ENCODE results near the gene GRIK3. TPM values are rescaled to one million over a fixed set of nuclear protein-coding genes. Genes with fewer than 3 reads are reported as not detected.

Gene GRIK3
- polyA plus RNA-seq, 2 of the 4 experiments (the other 2 are of a cell fraction) = not detected

- ATAC-seq (no peak), DNase-seq (ENCODE audit: low read depth in 1 of 2, low spot score in 1 of 2) (no peak), FAIRE-seq (no peak)
- Histone ChIP-seq H3K9me3 (no peaks in the 10 kb centered on the region), H3K27ac (no peak overlapping the region), H3K4me3 (no peak overlapping the region), H3K4me1 (no peaks in the 10 kb centered on the region), H3K4me2 (no peak overlapping the region)
- TF ChIP-seq BHLHE40 (IDR thresholded peaks at IDR 0.05; ENCODE audit: low read depth, low read length) (no peak), NPAS2 (CRISPR knock-in tag; IDR thresholded peaks at IDR 0.05; ENCODE audit: borderline replicate concordance) (no peak), ESRRA (IDR thresholded peaks at IDR 0.05; ENCODE audit: borderline replicate concordance, low read length) (no peak), POLR2AphosphoS2 (conservative IDR thresholded peaks at IDR 0.05; ENCODE audit: low read length) (no peak), HES2 (IDR thresholded peaks at IDR 0.05) (no peak), SREBF2 (IDR thresholded peaks at IDR 0.05) (no peak), KDM1A (IDR thresholded peaks at IDR 0.05; ENCODE audit: low read depth) (no peak), BCL3 (IDR thresholded peaks at IDR 0.05) (no peak)
- CTCF ChIA-PET = no interaction called here
- POLR2A ChIA-PET = no interaction called here
- WGBS (ENCODE audit: missing lambda C conversion rate) = 16% methylated on average over 4 of the region's 4 CpGs
These were observed 16.6 kb downstream of the GRIK3 start for GRCh38 chr1:37017720-37018119.

- no peak overlapping the region for H3K27ac ChIP-seq
- FAIRE-seq (no peak), DNase-seq (ENCODE audit: low read depth in 1 of 2, low spot score in 1 of 2) (no peak), ATAC-seq (no peak)
- no peak for TF ChIP-seq RARB (CRISPR knock-in tag; IDR thresholded peaks at IDR 0.05)
- no peak for TF ChIP-seq FOSB (CRISPR knock-in tag; IDR thresholded peaks at IDR 0.05)
- no peak for TF ChIP-seq EHMT2 (IDR thresholded peaks at IDR 0.05; ENCODE audit: low read depth)
- no peak for TF ChIP-seq HOXA7 (CRISPR knock-in tag; IDR thresholded peaks at IDR 0.05)
- no peak for TF ChIP-seq TP53 (CRISPR knock-in tag; IDR thresholded peaks at IDR 0.05)
- TF ChIP-seq PBX3 (IDR thresholded peaks at IDR 0.05) = no peak
- no peak for TF ChIP-seq RFX5 (IDR thresholded peaks at IDR 0.05)
- no peak for TF ChIP-seq REST (IDR thresholded peaks at IDR 0.05)
- no peak for TF ChIP-seq JUNB (IDR thresholded peaks at IDR 0.05)
- no peak for TF ChIP-seq GATA3 (IDR thresholded peaks at IDR 0.05; ENCODE audit: borderline replicate concordance)
- TF ChIP-seq CBX8 (IDR thresholded peaks at IDR 0.05) = no peak
- no peak for TF ChIP-seq NFE2L2 (conservative IDR thresholded peaks at IDR 0.05; ENCODE audit: low read length)
- TF ChIP-seq HEYL (CRISPR knock-in tag; IDR thresholded peaks at IDR 0.05) = no peak
- no peak for TF ChIP-seq NPAS2 (CRISPR knock-in tag; IDR thresholded peaks at IDR 0.05; ENCODE audit: borderline replicate concordance)
- ChIA-PET POLR2A (no interaction called here), CTCF (no interaction called here)
- no peaks in the 10 kb centered on the region for H3K4me1 ChIP-seq
- H3K4me2 ChIP-seq = no peak overlapping the region
- no peaks in the 10 kb centered on the region for H3K9me3 ChIP-seq
- no peak overlapping the region for H3K4me3 ChIP-seq
These were observed 18.2 kb downstream of the GRIK3 start for GRCh38 chr1:37016121-37016520.
